IPS-NIHi7 (cell line): ENCODE data around the gene TMEM176A.
"Not testable (repeated sequence)": the region's sequence is repeated elsewhere in the genome, so short reads cannot be mapped to it uniquely, and the experiment has no call there.

Experiments
- DNase-seq: peaks from one replicate; pipeline ENCODE4 v3.0.0; 2012; ENCODE audit warnings: mixed read lengths; ENCODE audit errors: extremely low spot score

The TMEM176A gene

GRCh38 chr7:150800581-150801241, at the start of gene TMEM176A:
TMEM176A (plus strand) TSS chr7:150800769; CDS start chr7:150801551, 782 bp downstream.
- peak; percentile 38 for DNase-seq

- no peak for DNase-seq
Measured at GRCh38 chr7:150751702-150752101, 48.9 kb upstream of the TMEM176A start.

- no peak for DNase-seq
Measured at GRCh38 chr7:150753239-150753638, 47.3 kb upstream of the TMEM176A start.

- DNase-seq = peak; percentile 63
Measured at GRCh38 chr7:150753826-150754603, 46.6 kb upstream of the TMEM176A start.

- DNase-seq = no peak
Measured at GRCh38 chr7:150754951-150755350, 45.6 kb upstream of the TMEM176A start.

- DNase-seq = no peak
Measured at GRCh38 chr7:150755473-150756099, 45.0 kb upstream of the TMEM176A start.

GRCh38 chr7:150756166-150756565, 44.4 kb upstream of the TMEM176A start:
- no peak for DNase-seq

- no peak for DNase-seq
Measured at GRCh38 chr7:150756858-150757257, 43.7 kb upstream of the TMEM176A start.

- no peak for DNase-seq
Measured at GRCh38 chr7:150759479-150759878, 41.1 kb upstream of the TMEM176A start.

- DNase-seq = no peak
Measured at GRCh38 chr7:150766334-150766709, 34.2 kb upstream of the TMEM176A start.

GRCh38 chr7:150769768-150770167, 30.8 kb upstream of the TMEM176A start:
- DNase-seq = no peak

- not testable (repeated sequence) for DNase-seq
Measured at GRCh38 chr7:150774131-150774530, 26.4 kb upstream of the TMEM176A start.

GRCh38 chr7:150778014-150778737, 22.4 kb upstream of the TMEM176A start:
- no peak for DNase-seq

- peak; percentile 84 for DNase-seq
Measured at GRCh38 chr7:150778738-150779301, 21.7 kb upstream of the TMEM176A start.

GRCh38 chr7:150780292-150780691, 20.3 kb upstream of the TMEM176A start:
- DNase-seq = no peak

GRCh38 chr7:150781103-150781502, 19.5 kb upstream of the TMEM176A start:
- no peak for DNase-seq

GRCh38 chr7:150781961-150782360, 18.6 kb upstream of the TMEM176A start:
- DNase-seq = no peak

GRCh38 chr7:150784120-150784736, 16.3 kb upstream of the TMEM176A start:
- no peak for DNase-seq

GRCh38 chr7:150784954-150785353, 15.6 kb upstream of the TMEM176A start:
- DNase-seq = no peak

GRCh38 chr7:150787321-150788281, 13.0 kb upstream of the TMEM176A start:
- no peak for DNase-seq
